Right lobe of liver (tissue), 4 donors: ENCODE results near the gene DYNC2I2.

Experiments
- POLR2A ChIP-seq: fragments of 450-650 bp; IDR thresholded peaks from one replicate; pipeline ENCODE4 v1.6.1; 2017; ENCODE audit warnings: antibody characterized with exemption, mild to moderate bottlenecking
- TF ChIP-seq, protein P1 (sequence below), 4 donors: fragments of 200-600 bp in 3 of 4; fragments of 450-650 bp in 1 of 4; IDR thresholded peaks; one replicate each; pipeline versions ENCODE4 v1.5.1 to v1.8.0; 2016 to 2022; ENCODE audit warnings: antibody characterized with exemption in 4 of 4, mild to moderate bottlenecking in 2 of 4
- donor health status: DM: no; HTN: no; CAD: no.
- donor health status: DM: no; HTN: no; CAD: no.
- donor health status: DM: no; HTN: yes; CAD: no.

DNA sequence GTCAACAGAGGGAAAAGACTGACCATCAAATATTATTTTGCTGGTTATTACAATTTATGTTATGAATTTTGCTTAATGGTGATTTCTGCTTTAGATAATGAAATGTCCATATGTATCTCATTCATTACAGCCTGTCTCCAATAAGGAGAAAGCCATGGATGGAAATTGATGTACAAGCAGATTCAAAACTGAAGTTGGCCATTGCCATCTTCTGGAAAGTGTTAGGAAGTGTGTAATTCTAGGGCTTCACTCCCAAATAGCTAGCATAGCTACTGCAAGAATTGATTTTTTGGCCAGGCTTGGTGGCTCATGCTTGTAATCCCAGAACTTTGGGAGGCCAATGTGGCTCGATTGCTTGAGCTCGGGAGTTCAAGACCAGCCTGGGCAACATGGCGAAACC, 45.8 kb downstream of the DYNC2I2 start:
- TF ChIP-seq, protein P1, sequence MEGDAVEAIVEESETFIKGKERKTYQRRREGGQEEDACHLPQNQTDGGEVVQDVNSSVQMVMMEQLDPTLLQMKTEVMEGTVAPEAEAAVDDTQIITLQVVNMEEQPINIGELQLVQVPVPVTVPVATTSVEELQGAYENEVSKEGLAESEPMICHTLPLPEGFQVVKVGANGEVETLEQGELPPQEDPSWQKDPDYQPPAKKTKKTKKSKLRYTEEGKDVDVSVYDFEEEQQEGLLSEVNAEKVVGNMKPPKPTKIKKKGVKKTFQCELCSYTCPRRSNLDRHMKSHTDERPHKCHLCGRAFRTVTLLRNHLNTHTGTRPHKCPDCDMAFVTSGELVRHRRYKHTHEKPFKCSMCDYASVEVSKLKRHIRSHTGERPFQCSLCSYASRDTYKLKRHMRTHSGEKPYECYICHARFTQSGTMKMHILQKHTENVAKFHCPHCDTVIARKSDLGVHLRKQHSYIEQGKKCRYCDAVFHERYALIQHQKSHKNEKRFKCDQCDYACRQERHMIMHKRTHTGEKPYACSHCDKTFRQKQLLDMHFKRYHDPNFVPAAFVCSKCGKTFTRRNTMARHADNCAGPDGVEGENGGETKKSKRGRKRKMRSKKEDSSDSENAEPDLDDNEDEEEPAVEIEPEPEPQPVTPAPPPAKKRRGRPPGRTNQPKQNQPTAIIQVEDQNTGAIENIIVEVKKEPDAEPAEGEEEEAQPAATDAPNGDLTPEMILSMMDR (IDR thresholded peaks at IDR 0.05), result no peak
- no peak for TF ChIP-seq POLR2A
